ENCODE results near the gene LDLRAD4.
"Not testable (repeated sequence)": the region's sequence is repeated elsewhere in the genome, so short reads cannot be mapped to it uniquely, and the experiment has no call there.

The LDLRAD4 gene

DNA sequence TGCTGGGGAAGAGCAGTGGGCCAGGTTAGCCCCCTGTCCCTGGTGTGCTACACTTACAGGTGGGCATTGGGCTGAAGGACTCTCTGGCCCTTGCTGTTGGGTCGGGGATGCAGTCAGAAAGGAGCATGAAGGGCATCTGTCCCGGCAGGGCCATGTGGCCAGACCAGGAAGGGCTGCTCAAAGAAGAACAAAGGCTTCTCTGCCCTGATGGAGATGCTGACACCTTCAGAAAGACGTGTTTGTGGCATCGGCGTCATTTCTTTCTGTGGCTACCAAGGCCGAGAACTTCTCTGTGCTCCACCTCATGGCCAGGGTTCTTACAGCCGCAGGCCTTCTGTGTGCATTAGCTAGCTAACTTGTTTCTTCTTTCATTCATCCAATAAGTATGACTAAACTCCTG, 268.7 kb downstream of the LDLRAD4 start:
- no peak overlapping the region for H3K9ac ChIP-seq (ENCODE audit: low read depth in 1 of 2, low read length in 2 of 2)
- peaks cover 0 to 2% of the 10 kb centered on the region in 2 donors for H3K4me1 ChIP-seq (ENCODE audit: control insufficient read depth in 2 of 2, insufficient read depth in 2 of 2, low read length in 2 of 2)
- no peaks in the 10 kb centered on the region for H3K27me3 ChIP-seq (ENCODE audit: control insufficient read depth in 2 of 2, insufficient read depth in 2 of 2, low read length in 2 of 2)
- H3K9me3 ChIP-seq (ENCODE audit: control insufficient read depth in 2 of 2, low read length in 2 of 2): no peaks in the 10 kb centered on the region
- H3K27ac ChIP-seq (ENCODE audit: low read depth in 2 of 2, low read length in 2 of 2): no peak overlapping the region
- peaks cover 2 to 3% of the 10 kb centered on the region in 2 donors for H3K36me3 ChIP-seq (ENCODE audit: control insufficient read depth in 2 of 2, insufficient read depth in 2 of 2, low read length in 2 of 2)
- no peak overlapping the region for H3K4me3 ChIP-seq (ENCODE audit: low read length in 2 of 2)

DNA sequence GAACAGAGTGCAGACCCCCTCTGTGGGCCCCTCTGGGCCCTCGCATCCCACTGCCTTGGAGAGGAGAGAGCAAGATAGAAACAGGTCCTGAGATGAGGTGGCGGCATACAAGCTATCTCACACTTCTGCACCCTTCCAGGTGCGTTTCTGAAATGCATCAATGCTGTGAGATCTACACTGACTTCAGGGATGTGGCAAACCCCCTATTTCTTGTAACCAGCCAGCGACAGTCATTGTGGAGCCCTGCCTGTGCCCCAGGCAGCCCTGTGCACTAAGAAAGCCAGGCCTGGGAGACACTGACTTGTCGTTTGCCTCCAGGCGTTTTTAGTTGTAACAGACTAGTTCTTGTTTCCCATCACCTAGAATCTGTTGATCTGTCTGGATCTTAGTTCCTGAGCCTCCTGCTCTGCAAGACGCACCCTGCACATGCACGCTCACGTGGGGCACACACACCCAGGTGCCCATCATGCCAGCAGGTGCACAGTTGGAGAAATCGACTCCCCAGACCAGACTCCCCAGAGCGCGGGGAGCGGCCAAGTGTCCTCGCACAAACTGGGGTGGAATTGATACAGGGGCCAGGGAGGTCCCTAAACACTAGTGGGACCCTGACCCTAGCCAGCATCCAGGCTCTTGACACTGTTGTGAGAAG, 269.8 kb downstream of the LDLRAD4 start:
- Histone ChIP-seq H3K36me3 (ENCODE audit: control insufficient read depth in 2 of 2, insufficient read depth in 2 of 2, low read length in 2 of 2) (peaks cover 2 to 3% of the 10 kb centered on the region in 2 donors), H3K4me1 (ENCODE audit: control insufficient read depth in 2 of 2, insufficient read depth in 2 of 2, low read length in 2 of 2) (no peaks in the 10 kb centered on the region), H3K27ac (ENCODE audit: low read depth in 2 of 2, low read length in 2 of 2) (no peak overlapping the region), H3K9ac (ENCODE audit: low read depth in 1 of 2, low read length in 2 of 2) (no peak overlapping the region), H3K27me3 (ENCODE audit: control insufficient read depth in 2 of 2, insufficient read depth in 2 of 2, low read length in 2 of 2) (no peaks in the 10 kb centered on the region), H3K4me3 (ENCODE audit: low read length in 2 of 2) (no peak overlapping the region), H3K9me3 (ENCODE audit: control insufficient read depth in 2 of 2, low read length in 2 of 2) (no peaks in the 10 kb centered on the region)

DNA sequence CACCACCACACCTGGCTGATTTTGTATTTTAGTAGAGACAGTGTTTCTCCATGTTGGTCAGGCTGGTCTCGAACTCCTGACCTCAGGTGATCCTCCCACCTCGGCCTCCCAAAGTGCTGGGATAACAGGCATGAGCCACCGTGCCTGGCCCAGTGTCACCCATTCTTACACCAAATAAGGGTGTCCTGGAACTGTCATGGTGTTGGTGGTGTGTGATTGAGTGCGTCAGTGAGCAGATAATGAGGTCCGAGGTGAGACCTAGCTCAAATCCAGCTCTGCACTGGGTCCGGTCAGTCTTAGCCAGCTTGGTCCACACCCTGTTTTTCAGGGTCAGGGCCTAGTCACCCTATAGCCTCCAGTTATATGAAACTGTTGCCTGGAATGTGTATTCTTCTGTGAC, 270.7 kb downstream of the LDLRAD4 start:
- not testable (repeated sequence) for H3K9me3 ChIP-seq (ENCODE audit: control insufficient read depth in 2 of 2, low read length in 2 of 2); H3K36me3 ChIP-seq (ENCODE audit: control insufficient read depth in 2 of 2, insufficient read depth in 2 of 2, low read length in 2 of 2); H3K4me1 ChIP-seq (ENCODE audit: control insufficient read depth in 2 of 2, insufficient read depth in 2 of 2, low read length in 2 of 2); H3K9ac ChIP-seq (ENCODE audit: low read depth in 1 of 2, low read length in 2 of 2); H3K4me3 ChIP-seq (ENCODE audit: low read length in 2 of 2); H3K27ac ChIP-seq (ENCODE audit: low read depth in 2 of 2, low read length in 2 of 2); H3K27me3 ChIP-seq (ENCODE audit: control insufficient read depth in 2 of 2, insufficient read depth in 2 of 2, low read length in 2 of 2)

DNA sequence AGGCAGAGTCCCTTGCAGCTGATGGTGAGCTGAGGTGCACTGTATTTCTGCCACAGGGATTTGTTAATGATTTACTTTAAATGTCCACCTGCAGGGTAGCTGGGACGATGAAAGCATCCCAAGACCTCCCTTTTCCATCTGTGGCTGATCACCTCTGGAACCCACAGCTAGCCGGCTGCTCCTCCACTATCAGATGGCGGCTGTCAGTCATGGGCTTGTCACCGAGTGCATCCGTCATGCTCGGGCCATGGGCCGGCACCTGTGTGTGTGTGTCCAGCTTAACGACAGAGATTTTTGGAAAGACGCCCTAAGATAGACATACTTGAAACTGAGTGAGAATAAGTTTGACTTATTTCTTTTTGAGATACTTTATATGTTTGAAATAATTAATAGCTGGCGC, 272.6 kb downstream of the LDLRAD4 start:
- no peaks in the 10 kb centered on the region for H3K9me3 ChIP-seq (ENCODE audit: control insufficient read depth in 2 of 2, low read length in 2 of 2)
- no peak overlapping the region for H3K27ac ChIP-seq (ENCODE audit: low read depth in 2 of 2, low read length in 2 of 2)
- H3K36me3 ChIP-seq (ENCODE audit: control insufficient read depth in 2 of 2, insufficient read depth in 2 of 2, low read length in 2 of 2): peaks cover 2 to 3% of the 10 kb centered on the region in 2 donors
- no peak overlapping the region for H3K4me3 ChIP-seq (ENCODE audit: low read length in 2 of 2)
- no peak overlapping the region for H3K9ac ChIP-seq (ENCODE audit: low read depth in 1 of 2, low read length in 2 of 2)
- no peaks in the 10 kb centered on the region for H3K27me3 ChIP-seq (ENCODE audit: control insufficient read depth in 2 of 2, insufficient read depth in 2 of 2, low read length in 2 of 2)
- H3K4me1 ChIP-seq (ENCODE audit: control insufficient read depth in 2 of 2, insufficient read depth in 2 of 2, low read length in 2 of 2): no peaks in the 10 kb centered on the region

DNA sequence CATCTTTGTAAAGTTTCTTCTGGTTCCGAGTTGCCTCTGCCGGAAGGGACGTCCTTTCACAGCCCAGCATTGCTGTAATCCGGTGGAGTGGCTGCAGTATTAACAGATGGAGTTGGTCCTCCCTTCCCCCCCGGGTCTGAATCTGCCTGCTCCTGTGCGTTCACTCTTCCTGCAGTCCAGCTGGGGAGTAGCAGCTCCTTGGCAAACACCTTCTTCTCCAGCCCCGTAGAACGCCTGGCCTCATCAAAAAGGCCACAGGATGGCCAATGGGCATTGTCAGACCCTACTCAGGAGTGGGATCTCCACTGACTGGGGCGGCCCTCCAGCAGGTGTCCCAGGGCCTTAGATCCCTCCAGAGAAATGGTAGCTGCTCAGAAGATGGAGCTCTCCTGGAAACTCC, 273.8 kb downstream of the LDLRAD4 start:
- no peaks in the 10 kb centered on the region for H3K36me3 ChIP-seq (ENCODE audit: control insufficient read depth in 2 of 2, insufficient read depth in 2 of 2, low read length in 2 of 2)
- H3K9me3 ChIP-seq (ENCODE audit: control insufficient read depth in 2 of 2, low read length in 2 of 2): no peaks in the 10 kb centered on the region
- H3K27me3 ChIP-seq (ENCODE audit: control insufficient read depth in 2 of 2, insufficient read depth in 2 of 2, low read length in 2 of 2): no peaks in the 10 kb centered on the region
- no peaks in the 10 kb centered on the region for H3K4me1 ChIP-seq (ENCODE audit: control insufficient read depth in 2 of 2, insufficient read depth in 2 of 2, low read length in 2 of 2)
- H3K9ac ChIP-seq (ENCODE audit: low read depth in 1 of 2, low read length in 2 of 2): no peak overlapping the region
- no peak overlapping the region for H3K27ac ChIP-seq (ENCODE audit: low read depth in 2 of 2, low read length in 2 of 2)
- H3K4me3 ChIP-seq (ENCODE audit: low read length in 2 of 2): no peak overlapping the region

DNA sequence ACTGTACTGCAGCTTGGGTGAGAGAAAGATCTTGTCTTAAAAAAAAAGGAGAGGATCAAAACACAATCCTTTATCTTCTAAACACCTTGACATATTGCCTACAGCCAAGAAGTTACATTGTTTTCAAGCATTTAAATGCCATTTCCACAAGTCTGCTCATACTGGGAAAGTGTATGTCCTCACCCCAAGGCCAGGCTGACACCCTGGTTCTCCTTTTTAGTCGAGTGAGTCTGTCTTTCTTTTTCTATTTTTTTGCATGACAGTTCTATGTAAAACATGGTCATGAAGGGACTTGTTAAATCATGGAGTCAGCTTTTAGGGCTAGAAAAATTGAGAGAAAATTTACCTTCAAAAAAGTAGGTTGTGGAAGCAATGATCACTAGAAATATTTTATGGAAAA, 274.5 kb downstream of the LDLRAD4 start:
- no peak overlapping the region for H3K27ac ChIP-seq (ENCODE audit: low read depth in 2 of 2, low read length in 2 of 2)
- H3K9ac ChIP-seq (ENCODE audit: low read depth in 1 of 2, low read length in 2 of 2): no peak overlapping the region
- H3K36me3 ChIP-seq (ENCODE audit: control insufficient read depth in 2 of 2, insufficient read depth in 2 of 2, low read length in 2 of 2): peaks cover 0 to under 1% of the 10 kb centered on the region in 2 donors
- H3K4me1 ChIP-seq (ENCODE audit: control insufficient read depth in 2 of 2, insufficient read depth in 2 of 2, low read length in 2 of 2): no peaks in the 10 kb centered on the region
- no peaks in the 10 kb centered on the region for H3K27me3 ChIP-seq (ENCODE audit: control insufficient read depth in 2 of 2, insufficient read depth in 2 of 2, low read length in 2 of 2)
- H3K9me3 ChIP-seq (ENCODE audit: control insufficient read depth in 2 of 2, low read length in 2 of 2): no peaks in the 10 kb centered on the region
- no peak overlapping the region for H3K4me3 ChIP-seq (ENCODE audit: low read length in 2 of 2)

DNA sequence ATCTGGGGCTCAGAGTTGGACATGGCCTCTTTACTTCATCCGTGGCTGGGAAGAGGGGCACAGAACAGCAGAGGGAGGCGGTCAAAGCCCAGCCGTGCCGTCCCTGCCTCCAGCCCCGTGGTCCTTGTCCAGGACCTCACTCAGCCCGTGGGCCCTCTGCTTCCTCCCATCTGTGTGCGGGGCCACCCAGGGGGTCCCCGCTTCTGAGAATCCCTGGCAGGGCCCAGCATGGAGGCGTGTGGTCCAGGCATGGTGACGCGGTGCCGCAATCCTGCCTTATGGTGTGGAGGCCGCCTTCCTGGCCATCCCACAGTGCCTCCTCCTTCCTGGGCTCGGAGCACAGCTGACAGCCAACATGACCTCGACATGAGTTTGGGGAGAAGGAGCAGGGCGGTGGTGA, 275.2 kb downstream of the LDLRAD4 start:
- H3K4me1 ChIP-seq (ENCODE audit: control insufficient read depth in 2 of 2, insufficient read depth in 2 of 2, low read length in 2 of 2): no peaks in the 10 kb centered on the region
- no peaks in the 10 kb centered on the region for H3K9me3 ChIP-seq (ENCODE audit: control insufficient read depth in 2 of 2, low read length in 2 of 2)
- H3K27me3 ChIP-seq (ENCODE audit: control insufficient read depth in 2 of 2, insufficient read depth in 2 of 2, low read length in 2 of 2): no peaks in the 10 kb centered on the region
- H3K27ac ChIP-seq (ENCODE audit: low read depth in 2 of 2, low read length in 2 of 2): no peak overlapping the region
- H3K36me3 ChIP-seq (ENCODE audit: control insufficient read depth in 2 of 2, insufficient read depth in 2 of 2, low read length in 2 of 2): peaks cover 0 to 7% of the 10 kb centered on the region in 2 donors
- no peak overlapping the region for H3K9ac ChIP-seq (ENCODE audit: low read depth in 1 of 2, low read length in 2 of 2)
- H3K4me3 ChIP-seq (ENCODE audit: low read length in 2 of 2): no peak overlapping the region

DNA sequence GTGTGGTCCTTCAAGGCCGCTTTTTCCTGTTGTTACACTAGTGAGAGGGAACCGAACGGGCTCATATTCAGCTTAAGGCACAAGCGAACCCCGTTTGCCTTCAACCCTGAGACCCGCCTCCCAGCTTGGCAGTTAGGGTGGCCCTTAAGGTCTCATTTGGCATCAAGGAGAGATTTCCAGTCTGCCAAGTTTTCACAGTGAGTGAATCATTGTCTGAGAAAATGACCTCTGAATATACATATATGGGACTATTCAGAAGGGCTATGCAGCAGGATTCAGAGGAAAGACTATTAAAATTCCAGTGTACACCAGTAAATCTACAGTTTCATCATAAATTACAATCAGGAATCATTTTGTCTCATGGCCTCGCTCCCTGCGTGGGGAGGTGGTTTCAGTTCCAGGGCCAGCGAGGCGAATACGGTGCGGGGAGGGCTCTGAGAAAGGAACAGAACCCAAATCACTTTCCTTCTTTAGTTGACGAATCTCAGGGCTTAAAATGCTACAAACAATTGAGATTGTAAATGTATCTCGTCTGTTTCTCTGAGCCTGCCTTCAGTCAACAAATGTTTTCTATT, 276.4 kb downstream of the LDLRAD4 start:
- no peaks in the 10 kb centered on the region for H3K4me1 ChIP-seq (ENCODE audit: control insufficient read depth in 2 of 2, insufficient read depth in 2 of 2, low read length in 2 of 2)
- H3K36me3 ChIP-seq (ENCODE audit: control insufficient read depth in 2 of 2, insufficient read depth in 2 of 2, low read length in 2 of 2): peaks cover 0 to 9% of the 10 kb centered on the region in 2 donors
- H3K9me3 ChIP-seq (ENCODE audit: control insufficient read depth in 2 of 2, low read length in 2 of 2): no peaks in the 10 kb centered on the region
- H3K9ac ChIP-seq (ENCODE audit: low read depth in 1 of 2, low read length in 2 of 2): no peak overlapping the region
- H3K27me3 ChIP-seq (ENCODE audit: control insufficient read depth in 2 of 2, insufficient read depth in 2 of 2, low read length in 2 of 2): no peaks in the 10 kb centered on the region
- no peak overlapping the region for H3K4me3 ChIP-seq (ENCODE audit: low read length in 2 of 2)
- peak overlapping the region in 1 of 2 donors; percentile 6 for H3K27ac ChIP-seq (ENCODE audit: low read depth in 2 of 2, low read length in 2 of 2)

DNA sequence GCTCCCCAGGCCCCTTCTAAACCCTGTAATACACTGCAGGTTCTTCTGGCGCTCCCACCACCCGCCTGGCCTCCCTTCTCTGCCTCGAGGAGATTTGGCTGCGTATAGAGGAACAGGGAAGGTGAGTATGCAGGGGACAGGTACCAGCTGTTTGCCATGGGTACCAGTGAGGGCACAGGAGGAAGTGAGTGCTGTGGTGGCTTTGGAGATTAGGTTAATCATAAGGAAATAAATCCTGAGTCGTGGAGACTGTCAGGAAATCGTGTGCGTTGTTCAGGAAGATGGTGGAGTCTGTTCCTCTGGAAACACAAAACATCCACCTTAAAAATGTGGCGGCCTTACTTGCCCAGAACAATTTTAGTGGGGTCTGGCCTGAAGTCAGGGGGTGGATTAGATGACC, 277.4 kb downstream of the LDLRAD4 start:
- Histone ChIP-seq H3K36me3 (ENCODE audit: control insufficient read depth in 2 of 2, insufficient read depth in 2 of 2, low read length in 2 of 2) (peaks cover 0 to 9% of the 10 kb centered on the region in 2 donors), H3K4me3 (ENCODE audit: low read length in 2 of 2) (no peak overlapping the region), H3K9ac (ENCODE audit: low read depth in 1 of 2, low read length in 2 of 2) (no peak overlapping the region), H3K27me3 (ENCODE audit: control insufficient read depth in 2 of 2, insufficient read depth in 2 of 2, low read length in 2 of 2) (no peaks in the 10 kb centered on the region), H3K4me1 (ENCODE audit: control insufficient read depth in 2 of 2, insufficient read depth in 2 of 2, low read length in 2 of 2) (no peaks in the 10 kb centered on the region), H3K27ac (ENCODE audit: low read depth in 2 of 2, low read length in 2 of 2) (no peak overlapping the region), H3K9me3 (ENCODE audit: control insufficient read depth in 2 of 2, low read length in 2 of 2) (no peaks in the 10 kb centered on the region)

DNA sequence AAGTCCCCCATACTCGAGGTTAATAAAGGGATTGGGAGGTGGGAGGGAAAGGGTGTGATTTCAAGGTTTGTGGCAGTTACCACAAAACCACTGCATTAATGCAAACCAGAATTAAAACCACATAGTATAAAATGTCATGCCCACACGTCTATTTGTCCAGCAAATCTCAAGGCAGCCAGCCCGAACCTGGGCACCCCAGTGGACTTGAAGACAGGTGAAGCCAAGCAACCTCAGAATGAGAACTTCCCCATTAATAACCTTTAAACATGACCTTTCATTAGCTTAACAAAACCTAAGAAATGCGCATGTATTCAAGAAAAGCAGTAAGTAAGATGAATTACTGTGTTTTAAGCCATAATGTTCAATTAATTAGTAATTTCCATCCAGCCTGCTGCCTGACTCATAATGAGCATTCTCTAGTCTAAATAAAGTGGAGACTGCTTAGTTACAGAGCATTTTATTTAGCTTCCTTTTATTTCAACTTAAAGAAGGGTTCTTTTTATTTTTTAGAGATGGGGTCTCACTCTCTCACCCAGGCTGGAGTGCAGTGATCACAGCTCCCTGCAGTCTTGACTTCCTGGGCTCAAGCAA, 278.2 kb downstream of the LDLRAD4 start:
- Histone ChIP-seq H3K36me3 (ENCODE audit: control insufficient read depth in 2 of 2, insufficient read depth in 2 of 2, low read length in 2 of 2) (peaks cover 0 to 9% of the 10 kb centered on the region in 2 donors), H3K27ac (ENCODE audit: low read depth in 2 of 2, low read length in 2 of 2) (no peak overlapping the region), H3K4me1 (ENCODE audit: control insufficient read depth in 2 of 2, insufficient read depth in 2 of 2, low read length in 2 of 2) (peaks cover 0 to 2% of the 10 kb centered on the region in 2 donors), H3K9me3 (ENCODE audit: control insufficient read depth in 2 of 2, low read length in 2 of 2) (no peaks in the 10 kb centered on the region), H3K27me3 (ENCODE audit: control insufficient read depth in 2 of 2, insufficient read depth in 2 of 2, low read length in 2 of 2) (no peaks in the 10 kb centered on the region), H3K9ac (ENCODE audit: low read depth in 1 of 2, low read length in 2 of 2) (no peak overlapping the region), H3K4me3 (ENCODE audit: low read length in 2 of 2) (no peak overlapping the region)
